Measurements from ENCODE around the gene COPG1.

DNA sequence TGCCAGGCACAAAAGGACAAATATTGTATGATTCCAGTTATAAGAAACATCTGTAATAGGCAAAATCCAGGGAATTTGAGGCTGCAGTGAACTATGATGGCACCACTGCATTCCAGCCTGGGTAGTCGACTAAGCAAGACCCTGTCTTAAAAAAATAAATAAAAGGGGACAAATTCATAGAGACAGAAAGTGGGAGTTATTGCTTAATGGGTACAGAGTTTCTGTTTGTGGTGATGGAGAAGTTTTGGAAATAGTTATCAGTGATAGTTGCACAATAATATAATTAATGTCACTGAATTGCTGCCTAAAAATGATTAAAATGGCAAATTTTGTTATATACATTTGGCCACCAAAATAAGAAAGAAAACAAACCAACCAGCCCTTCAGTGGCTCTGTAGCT lies 38.1 kb upstream of the COPG1 start:
- TF ChIP-seq, protein P1, sequence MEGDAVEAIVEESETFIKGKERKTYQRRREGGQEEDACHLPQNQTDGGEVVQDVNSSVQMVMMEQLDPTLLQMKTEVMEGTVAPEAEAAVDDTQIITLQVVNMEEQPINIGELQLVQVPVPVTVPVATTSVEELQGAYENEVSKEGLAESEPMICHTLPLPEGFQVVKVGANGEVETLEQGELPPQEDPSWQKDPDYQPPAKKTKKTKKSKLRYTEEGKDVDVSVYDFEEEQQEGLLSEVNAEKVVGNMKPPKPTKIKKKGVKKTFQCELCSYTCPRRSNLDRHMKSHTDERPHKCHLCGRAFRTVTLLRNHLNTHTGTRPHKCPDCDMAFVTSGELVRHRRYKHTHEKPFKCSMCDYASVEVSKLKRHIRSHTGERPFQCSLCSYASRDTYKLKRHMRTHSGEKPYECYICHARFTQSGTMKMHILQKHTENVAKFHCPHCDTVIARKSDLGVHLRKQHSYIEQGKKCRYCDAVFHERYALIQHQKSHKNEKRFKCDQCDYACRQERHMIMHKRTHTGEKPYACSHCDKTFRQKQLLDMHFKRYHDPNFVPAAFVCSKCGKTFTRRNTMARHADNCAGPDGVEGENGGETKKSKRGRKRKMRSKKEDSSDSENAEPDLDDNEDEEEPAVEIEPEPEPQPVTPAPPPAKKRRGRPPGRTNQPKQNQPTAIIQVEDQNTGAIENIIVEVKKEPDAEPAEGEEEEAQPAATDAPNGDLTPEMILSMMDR (IDR thresholded peaks at IDR 0.05): no peak
- TF ChIP-seq POLR2A (IDR thresholded peaks at IDR 0.05; ENCODE audit: low read depth) (no peak), POLR2AphosphoS5 (IDR thresholded peaks at IDR 0.05) (no peak)
